ENCODE results near the gene OR5F1.

The OR5F1 gene

DNA sequence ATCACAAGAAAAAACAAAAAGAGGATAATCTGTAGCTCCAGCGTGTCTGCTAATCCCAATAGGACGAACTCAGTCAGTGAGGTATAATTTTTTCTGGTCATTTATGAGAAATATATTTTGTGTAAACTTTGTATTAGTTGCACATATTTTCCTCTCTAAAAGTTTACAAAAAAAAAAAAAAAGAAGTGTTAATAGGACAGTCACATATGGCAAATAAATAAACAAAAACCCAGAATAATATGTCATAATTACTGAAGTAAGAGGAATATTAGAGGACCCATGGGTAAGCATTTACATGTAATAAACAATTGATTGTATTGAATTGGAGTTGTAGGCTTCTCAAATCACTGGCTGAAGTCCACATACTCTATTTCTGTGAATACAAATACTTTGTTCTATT lies at the start of gene OR5F1:
Gene OR5F1, minus strand, starts transcription at position 101 of the 400 bp plus-strand sequence. Its CDS starts 0 bp downstream, at position 101.
- no peak for DNase-seq

DNA sequence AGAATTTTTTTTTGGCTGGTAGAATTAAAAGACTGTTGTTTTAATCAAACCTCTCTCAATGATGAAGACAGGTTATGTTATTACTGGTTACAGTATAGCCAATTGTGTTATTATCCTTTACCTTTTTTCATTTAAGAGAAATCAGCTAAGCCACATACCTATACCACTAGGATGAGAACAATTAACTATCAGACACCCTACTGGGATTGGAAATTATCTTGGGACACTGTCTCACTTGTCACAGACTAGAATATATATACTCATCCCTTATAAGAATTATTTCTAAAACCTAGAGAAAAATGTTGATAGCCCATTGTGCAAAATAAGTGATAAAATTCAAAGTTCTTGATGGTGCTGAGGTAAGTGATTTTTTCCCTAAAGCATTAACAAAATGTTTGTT lies 32.9 kb upstream of the OR5F1 start, which contains the start of gene OR5AS1:
Gene OR5AS1, plus strand, starts transcription at position 301 of the 400 bp plus-strand sequence. CDS start 2,765 bp downstream, outside the sequence.
- DNase-seq, result no peak

DNA sequence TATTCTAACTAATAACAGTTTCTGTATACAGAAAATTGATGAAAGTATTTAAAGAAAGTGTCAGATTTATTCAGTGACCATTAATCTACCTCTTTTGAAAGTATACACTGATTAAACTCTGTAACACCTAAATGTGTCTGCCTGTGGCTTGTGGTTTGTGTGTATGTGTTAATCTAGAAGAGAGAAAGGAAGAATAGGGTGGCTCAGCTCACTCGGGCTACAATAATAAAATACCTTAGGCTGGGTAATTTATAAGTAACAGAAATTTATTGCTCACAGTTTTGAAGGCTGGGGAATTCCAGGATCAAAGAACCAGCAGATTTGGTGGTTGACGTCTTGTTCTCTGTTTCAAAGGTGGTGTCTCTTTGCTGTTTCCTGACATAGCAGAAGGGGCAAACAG lies 19.4 kb upstream of the OR5F1 start:
- DNase-seq, result no peak

DNA sequence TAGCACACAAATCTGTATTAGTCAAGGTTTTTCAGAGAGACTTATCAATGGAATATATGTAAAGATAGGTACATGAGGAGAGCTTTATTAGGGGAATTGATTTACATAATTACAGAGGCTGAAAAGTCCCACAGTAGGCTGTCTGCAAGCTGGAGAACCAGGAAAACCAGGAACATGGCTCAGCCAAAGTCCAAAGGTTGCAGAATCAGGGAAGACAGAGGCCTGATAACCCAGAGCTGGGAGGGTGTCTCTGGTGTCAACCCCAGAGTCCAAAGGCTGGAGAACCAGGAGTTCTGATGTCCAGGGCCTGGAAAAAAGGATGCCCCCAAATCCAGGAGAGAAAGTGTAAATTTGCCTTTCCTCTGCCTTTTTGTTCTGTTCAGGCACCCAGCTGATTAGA lies 16.3 kb upstream of the OR5F1 start:
- no peak for DNase-seq

DNA sequence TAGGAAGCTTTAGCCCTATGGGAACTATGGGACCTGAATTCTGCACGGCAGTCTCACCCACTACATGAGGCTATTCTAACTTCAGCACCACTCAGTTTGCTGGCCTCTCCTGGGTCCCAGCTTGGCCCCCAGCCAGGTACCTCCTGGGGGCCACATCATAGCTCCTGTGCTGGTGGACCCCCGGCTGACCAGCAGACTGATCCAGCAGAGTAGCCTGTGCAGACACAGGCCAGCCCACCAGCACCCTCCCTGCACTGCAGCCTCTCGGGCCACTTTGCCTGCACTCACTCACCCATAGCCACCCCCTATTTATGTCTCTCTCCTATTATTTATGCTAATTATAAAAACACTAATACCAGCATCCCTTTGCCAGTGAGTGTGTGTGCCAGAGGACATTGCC lies 23.5 kb downstream of the OR5F1 start:
- DNase-seq, result no peak

DNA sequence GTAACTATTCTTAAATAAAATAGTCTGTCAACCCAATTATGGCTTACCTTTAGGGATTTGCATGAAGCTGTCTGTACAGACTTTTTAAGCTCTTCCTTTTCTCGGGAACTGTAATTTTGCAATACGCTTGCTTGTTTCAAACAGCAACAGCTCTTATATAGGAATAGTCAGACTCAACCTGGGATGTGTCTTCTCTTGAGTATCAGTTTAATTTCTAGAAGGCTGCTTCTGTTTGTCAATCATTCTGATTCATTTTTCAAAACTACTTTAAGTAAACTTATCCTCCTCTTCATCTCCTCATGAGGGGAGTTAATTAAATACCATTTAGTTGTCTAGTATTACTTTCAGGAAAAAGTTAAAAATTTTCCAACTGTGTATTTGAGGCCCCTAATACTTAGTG lies 24.6 kb downstream of the OR5F1 start, which contains the start of gene OR10AG1:
Gene OR10AG1, minus strand, starts transcription at position 101 of the 400 bp plus-strand sequence. Its CDS starts 38 bp downstream, at position 63.
- no peak for DNase-seq

DNA sequence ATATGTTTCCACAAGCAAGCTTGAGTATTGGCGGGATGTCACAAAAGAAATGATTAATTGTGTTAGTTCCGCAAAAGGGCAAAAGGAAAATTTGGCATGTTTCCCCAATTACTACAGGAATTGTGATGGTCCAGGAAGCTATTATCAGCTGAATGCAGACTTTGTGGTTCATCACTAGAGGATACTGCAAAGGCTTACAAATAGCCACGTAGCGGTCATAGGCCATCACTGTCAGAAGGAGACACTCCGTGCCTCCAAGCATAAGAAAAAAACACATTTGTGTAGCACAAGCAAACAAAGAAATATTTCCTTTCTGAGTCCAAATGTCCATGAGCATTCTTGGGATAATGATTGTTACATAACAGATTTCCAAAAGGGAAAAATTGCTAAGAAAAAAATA lies 26.5 kb downstream of the OR5F1 start:
- no peak for DNase-seq

DNA sequence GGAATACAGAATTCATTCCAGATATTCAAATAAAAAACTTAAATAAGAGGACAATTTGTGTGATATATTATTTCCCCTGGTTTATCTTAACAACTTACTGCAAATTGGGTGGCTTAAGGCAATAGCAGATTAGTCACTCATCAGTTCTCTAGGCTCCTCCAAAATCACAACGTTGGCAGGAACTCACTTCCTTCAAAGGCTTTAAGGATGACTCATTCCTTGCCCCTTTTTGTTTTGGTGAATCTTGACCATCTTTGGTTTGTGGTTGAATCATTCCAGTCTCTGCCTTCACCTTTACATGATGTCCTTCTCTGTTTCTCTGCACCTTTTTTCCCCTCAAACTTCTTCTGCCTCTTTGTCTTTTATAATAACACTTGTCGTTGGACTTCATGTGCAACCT lies 28.0 kb downstream of the OR5F1 start:
- DNase-seq, result no peak

DNA sequence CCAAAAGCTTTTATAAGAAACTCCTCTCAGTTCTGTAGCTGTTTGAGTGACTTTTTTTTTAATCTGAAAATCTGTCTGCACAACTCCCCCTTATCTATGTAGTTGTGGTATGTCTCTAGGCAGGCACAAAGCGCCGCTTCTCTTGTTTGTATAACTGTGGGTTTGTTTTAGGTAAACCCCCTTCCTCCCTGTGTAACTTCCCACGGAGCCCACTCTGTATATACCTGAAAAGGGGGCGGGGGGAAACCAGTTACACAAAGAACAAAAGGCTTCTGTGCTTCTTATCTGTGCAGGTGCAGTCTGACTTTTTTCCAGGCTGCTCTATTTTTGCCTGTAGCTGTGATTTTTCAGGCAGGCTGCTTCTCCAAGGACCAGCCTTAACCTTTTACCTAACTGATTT lies 37.9 kb downstream of the OR5F1 start:
- no peak for DNase-seq

DNA sequence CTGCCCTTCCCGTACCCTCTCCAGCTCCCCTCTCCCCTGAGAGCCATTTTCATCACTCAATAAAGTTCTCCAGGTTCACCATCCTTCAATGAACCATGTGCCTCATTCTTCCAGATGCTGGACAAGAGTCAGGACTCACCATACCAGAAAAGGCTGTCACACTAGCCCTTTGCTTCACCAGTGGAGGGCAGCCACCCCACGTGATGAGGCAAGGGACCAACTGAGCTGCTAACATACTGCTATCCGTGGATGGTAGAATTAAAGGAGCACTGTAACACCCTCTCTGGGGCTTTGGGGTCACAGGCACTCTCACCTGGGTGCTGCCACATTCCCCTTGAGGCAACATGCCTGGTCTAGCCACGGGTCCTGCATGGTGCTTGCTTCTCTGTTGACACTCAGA lies 45.1 kb downstream of the OR5F1 start:
- no peak for DNase-seq
